Ovary (tissue), 9 donors: ENCODE measurements around the gene RPRML. TPM values are rescaled to one million over a fixed set of nuclear protein-coding genes. Genes with fewer than 3 reads are reported as not detected.

Experiments
- DNase-seq, 5 donors: peaks; one replicate each; pipeline ENCODE4 v3.0.0-alpha.2; 2019 to 2020
- H3K27ac ChIP-seq, 2 donors: fragments of 200-600 bp; one replicate each; pipeline versions ENCODE4 v1.5.1 to v1.8.0; 2019 to 2022
- H3K27me3 ChIP-seq: fragments of 200-600 bp; one replicate; pipeline ENCODE4 v1.8.0; 2022
- H3K36me3 ChIP-seq: fragments of 200-600 bp; sonication (generic); one replicate; pipeline ENCODE4 v1.5.1; 2019
- H3K4me1 ChIP-seq: one replicate; pipeline ENCODE4 v1.8.1; 2013; ENCODE audit warnings: mild to moderate bottlenecking, moderate library complexity; ENCODE audit not compliant: insufficient read depth
- H3K4me3 ChIP-seq: fragments of 200-600 bp; sonication (generic); one replicate; pipeline ENCODE4 v1.5.1; 2017
- H3K9me3 ChIP-seq, 2 donors: fragments of 200-600 bp in 1 of 2; sonication (generic) in 1 of 2; one replicate each; pipeline versions ENCODE4 v1.5.1 to v1.8.1; 2013 to 2019; ENCODE audit warnings: mild to moderate bottlenecking in 1 of 2, moderate library complexity in 1 of 2
- CTCF ChIP-seq, 3 donors: fragments of 450-650 bp in 2 of 3; fragments of 200-600 bp in 1 of 3; IDR thresholded peaks; one replicate each; pipeline versions ENCODE4 v1.5.1 to v1.8.0; 2016 to 2022; ENCODE audit warnings: antibody characterized with exemption in 3 of 3, mild to moderate bottlenecking in 1 of 3
- EP300 ChIP-seq: sonication (generic); formaldehyde crosslinking; IDR thresholded peaks from one replicate; pipeline ENCODE4 v1.6.1; 2017; ENCODE audit warnings: antibody characterized with exemption
- POLR2A ChIP-seq: fragments of 450-650 bp; IDR thresholded peaks from one replicate; pipeline ENCODE4 v1.6.1; 2017; ENCODE audit warnings: antibody characterized with exemption, mild to moderate bottlenecking, moderate library complexity
- WGBS, 3 donors: extraction: QIAGEN DNeasy Blood & Tissue Kit in 1 of 3; methylation state at CpG; one replicate each; pipeline versions ENCODE4 v1.1.5 to v1.1.7; 2013 to 2017; 5-methylcytosine and 5-hydroxymethylcytosine counted together
- intact Hi-C, 4 donors: fragments of 100-400 bp; cut with DNase I; formaldehyde crosslinking; loops; one replicate each; pipeline versions ENCODE4 v1.11.0 to v1.15.1; 2022 to 2023
- polyA plus RNA-seq, 2 donors: library from polyadenylated mRNA; stranded (reverse); fragments of 200-250 nt in 1 of 2; fragments of 350-450 nt in 1 of 2; fragmentation: Illumina TruSeq in 1 of 2; extraction: RNeasy Lipid Tissue Mini Kit (QIAGEN cat#74804) in 1 of 2; gene quantifications; one replicate each; pipeline ENCODE4 v1.2.3, GENCODE V29; 2013 to 2014
- total RNA-seq, 7 donors: library from RNA; depleted of rRNA in 2 of 7; stranded (reverse); fragments of >200 nt in 2 of 7; fragmentation: NEBNext Ultra II Directional in 3 of 7; extraction: Animal tissue kit (Norgen Biotek cat#: 25700) in 3 of 7; gene quantifications; one replicate each; pipeline versions ENCODE4 v1.1.0 to v1.2.4, GENCODE V29; 2016 to 2023
- donor health status: DM: no; HTN: no; CAD: no; lungs with moderate emphysema.
- donor health status: DM: no; HTN: no; CAD: no.
- donor health status: Bipolar disorder and iron deficiency.
- donor health status: DM: yes; HTN: yes; CAD: no.
- donor health status: DM: no; HTN: no; CAD: no.
- donor health status: DM: yes; HTN: yes; CAD: no.

Gene RPRML
- total and polyA plus RNA-seq, 9 donors: 0.69 TPM; not detected in 8

- TF ChIP-seq EP300: no peak
- no peak for TF ChIP-seq POLR2A
- TF ChIP-seq CTCF (IDR thresholded peaks at IDR 0.05): no peak
- whole genome bisulfite sequencing, 3 donors: 72 to 82% (median 80%) methylated on average over 11 of the region's 11 CpGs
Measured at GRCh38 chr17:46974086-46974485, 5.0 kb downstream of the RPRML start.

GRCh38 chr17:46972346-46972745 is 6.7 kb downstream of the RPRML start:
- intact Hi-C loops: no loop called here
- Histone ChIP-seq H3K9me3 (no peaks in the 10 kb centered on the region), H3K36me3 (no peaks in the 10 kb centered on the region), H3K4me1 (no peaks in the 10 kb centered on the region), H3K27ac (no peak overlapping the region), H3K27me3 (no peaks in the 10 kb centered on the region), H3K4me3 (no peak overlapping the region)
- no peak for TF ChIP-seq POLR2A
- TF ChIP-seq EP300: no peak
- TF ChIP-seq CTCF (IDR thresholded peaks at IDR 0.05): no peak
- 60 to 77% (median 61%) methylated on average over 6 of the region's 6 CpGs for WGBS, 3 donors
- no peak for DNase-seq

More at GRCh38 chr17:46974086-46974485, 5.0 kb downstream of the RPRML start:
- H3K27ac ChIP-seq: no peak overlapping the region
- H3K36me3 ChIP-seq: no peaks in the 10 kb centered on the region
- intact Hi-C loops: no loop called here
- H3K4me1 ChIP-seq: no peaks in the 10 kb centered on the region
- no peaks in the 10 kb centered on the region for H3K27me3 ChIP-seq
- DNase-seq: no peak
- no peak overlapping the region for H3K4me3 ChIP-seq
- H3K9me3 ChIP-seq: no peaks in the 10 kb centered on the region

GRCh38 chr17:46971647-46972300 is 7.3 kb downstream of the RPRML start:
- TF ChIP-seq CTCF (IDR thresholded peaks at IDR 0.05): no peak
- TF ChIP-seq EP300: no peak
- TF ChIP-seq POLR2A: no peak
- H3K36me3 ChIP-seq: no peaks in the 10 kb centered on the region
- no peaks in the 10 kb centered on the region for H3K27me3 ChIP-seq
- no peak overlapping the region for H3K4me3 ChIP-seq
- H3K4me1 ChIP-seq: no peaks in the 10 kb centered on the region
- no peak overlapping the region for H3K27ac ChIP-seq
- no peaks in the 10 kb centered on the region for H3K9me3 ChIP-seq
- no peak for DNase-seq
- 79 to 82% (median 79%) methylated on average over 10 of the region's 10 CpGs for WGBS, 3 donors
- intact Hi-C loops: no loop called here

- H3K36me3 ChIP-seq: no peaks in the 10 kb centered on the region
- intact Hi-C loops: no loop called here
Measured at GRCh38 chr17:46968896-46969295, 10.2 kb downstream of the RPRML start.

More at GRCh38 chr17:46968896-46969295, 10.2 kb downstream of the RPRML start:
- H3K9me3 ChIP-seq: no peaks in the 10 kb centered on the region
- H3K27ac ChIP-seq: no peak overlapping the region
- no peaks in the 10 kb centered on the region for H3K4me1 ChIP-seq
- TF ChIP-seq CTCF (IDR thresholded peaks at IDR 0.05) (no peak), POLR2A (no peak), EP300 (no peak)
- no peak for DNase-seq
- no peak overlapping the region for H3K4me3 ChIP-seq
- H3K27me3 ChIP-seq: no peaks in the 10 kb centered on the region
- WGBS, 3 donors: 91 to 97% (median 92%) methylated on average over 8 of the region's 8 CpGs
